Activated CD8-positive, alpha-beta memory T cell treated with anti-CD3 and anti-CD28 coated beads, Interleukin-2, amount 50 U/mL, for 48 hours (primary cell): ENCODE measurements around the gene CCDC127.
"Not testable (repeated sequence)": the region's sequence is repeated elsewhere in the genome, so short reads cannot be mapped to it uniquely, and the experiment has no call there.

ENCODE experiments used
- DNase-seq: peaks from one replicate; pipeline ENCODE4 v3.0.0-alpha.2; 2020

The CCDC127 gene

GRCh38 chr5:233426-233825 lies 15.5 kb upstream of the CCDC127 start:
- DNase-seq, result peak; percentile 10

DNA sequence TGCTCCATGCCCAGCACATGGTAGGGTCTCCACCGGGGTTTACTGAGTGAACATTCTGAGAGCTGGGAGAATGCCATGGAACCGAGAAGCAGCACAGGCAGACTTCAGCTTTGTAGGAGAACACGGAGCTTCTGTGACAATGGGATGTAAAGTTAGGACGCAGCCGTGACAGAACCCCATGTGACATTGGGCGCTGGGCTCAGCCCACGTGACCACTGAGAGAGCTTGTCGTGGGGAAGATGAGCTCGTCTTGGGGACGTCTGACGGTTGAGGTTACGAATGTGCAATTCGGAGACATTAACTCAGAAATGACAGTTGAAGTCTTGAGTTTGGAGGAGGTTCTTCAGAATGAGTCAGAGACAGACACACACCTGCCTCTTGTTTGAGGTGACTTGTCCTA lies 13.7 kb upstream of the CCDC127 start:
- peak; percentile 51 for DNase-seq

- no peak for DNase-seq
These were observed 12.8 kb upstream of the CCDC127 start for GRCh38 chr5:230711-231110.

DNA sequence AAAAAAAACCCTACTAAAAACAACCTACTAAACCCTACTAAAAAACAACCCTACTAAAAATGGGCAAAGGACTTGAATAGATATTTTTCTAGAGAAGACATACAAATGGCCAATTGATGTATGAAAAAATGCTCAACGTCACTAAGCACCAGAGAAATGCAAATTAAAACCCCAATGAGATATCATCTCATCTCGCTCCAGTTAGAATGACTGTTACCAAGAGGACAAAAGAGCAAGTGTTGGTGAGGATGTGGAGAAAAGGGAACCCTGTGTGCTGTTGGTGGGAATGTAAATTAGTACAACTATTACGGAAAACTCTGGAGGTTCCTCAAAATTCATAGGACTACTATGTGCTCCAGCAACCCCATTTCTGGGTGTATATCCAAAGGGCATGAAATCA lies 10.9 kb upstream of the CCDC127 start:
- DNase-seq, result no peak

- DNase-seq, result peak; percentile 18
These were observed 9.4 kb upstream of the CCDC127 start for GRCh38 chr5:227375-227774.

DNA sequence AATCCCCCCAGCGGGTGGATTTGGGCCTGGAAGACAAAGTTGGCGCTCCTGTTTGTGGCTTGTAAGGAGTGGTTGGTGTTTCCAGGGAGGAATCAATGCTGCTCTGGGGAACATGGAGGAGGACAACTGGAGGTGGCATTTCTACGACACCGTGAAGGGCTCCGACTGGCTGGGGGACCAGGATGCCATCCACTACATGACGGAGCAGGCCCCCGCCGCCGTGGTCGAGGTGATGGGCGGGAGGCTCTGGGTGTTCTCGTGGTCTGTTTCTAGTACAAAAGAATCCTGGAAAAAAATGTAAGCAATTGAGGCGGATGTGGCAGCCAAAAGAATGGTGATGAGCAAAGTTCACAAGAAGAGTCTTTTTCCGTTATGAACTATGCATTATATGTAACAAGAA lies 7.4 kb upstream of the CCDC127 start:
- DNase-seq, result peak; percentile 30

DNA sequence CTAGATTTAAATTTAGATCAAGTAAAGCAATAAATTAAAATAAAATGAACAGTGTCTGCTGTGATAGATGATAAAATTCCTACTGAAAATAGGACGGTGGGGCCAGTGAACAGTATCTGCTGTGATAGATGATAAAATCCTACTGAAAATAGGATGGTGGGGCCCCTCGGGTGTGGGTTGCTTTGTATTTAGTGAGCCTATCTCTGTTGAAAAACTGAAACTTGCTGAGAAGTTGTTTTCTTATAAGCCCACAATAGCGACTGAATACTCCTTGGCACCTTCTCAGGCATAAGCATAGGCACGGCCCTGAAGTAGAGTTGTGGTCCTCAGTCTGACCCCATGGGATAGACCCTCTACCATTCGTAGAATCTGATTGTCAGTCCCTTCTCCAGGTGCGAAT lies 5.8 kb upstream of the CCDC127 start:
- DNase-seq, result peak; percentile 33

DNA sequence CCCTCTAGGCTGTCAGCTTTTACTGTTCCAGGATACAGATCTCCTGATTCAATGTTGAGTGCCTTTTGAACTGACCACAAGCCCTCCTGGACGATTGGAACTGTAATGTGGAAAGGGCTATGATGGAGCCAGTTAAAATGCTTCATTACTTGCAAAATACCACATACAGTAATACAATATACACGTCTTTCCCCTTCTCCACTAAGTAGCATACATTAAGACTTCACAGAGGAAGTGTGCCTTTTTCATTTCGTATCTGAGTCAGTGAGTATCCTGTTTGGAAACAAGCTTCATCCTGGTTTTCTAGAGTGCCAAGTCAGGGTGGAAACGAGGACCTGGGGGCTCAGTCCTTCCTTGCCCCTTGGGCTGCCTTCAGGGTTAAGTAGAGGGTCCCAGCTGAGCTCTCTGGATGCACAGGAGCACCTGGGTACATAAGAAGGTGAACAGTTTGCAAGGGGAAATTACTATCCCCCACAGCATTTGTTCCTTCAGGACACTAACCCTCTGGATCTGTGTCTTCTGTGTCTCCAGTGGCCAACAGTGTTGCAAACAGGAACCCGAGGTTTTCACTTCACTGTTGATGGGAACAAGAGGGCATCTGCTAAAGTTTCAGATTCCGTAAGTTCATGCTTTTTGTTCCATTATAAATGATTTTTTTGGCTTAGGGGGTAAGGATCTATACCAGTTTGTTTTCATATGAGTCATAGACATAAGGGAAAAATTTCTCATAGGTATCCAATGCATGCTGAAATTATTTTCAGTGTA lies 5.2 kb upstream of the CCDC127 start:
- peak; percentile 39 for DNase-seq

DNA sequence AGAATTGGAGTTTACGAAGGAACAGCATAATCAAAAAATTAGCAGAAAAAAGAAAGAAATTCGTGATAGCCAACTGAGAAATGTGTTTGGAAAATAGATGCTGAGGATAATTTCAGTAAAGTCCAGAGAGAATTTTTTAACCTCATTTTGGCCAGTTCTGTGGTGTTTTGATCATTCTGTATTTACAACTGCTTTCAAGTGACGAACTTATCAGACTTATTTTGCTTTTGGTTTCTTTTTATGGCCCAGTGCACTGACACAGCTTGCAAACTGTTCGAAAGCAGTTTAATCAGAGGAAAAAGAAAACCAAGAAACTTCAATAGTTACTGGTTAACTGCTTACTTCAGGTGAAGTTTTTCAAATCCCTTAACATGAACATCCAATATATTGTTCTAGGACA lies 2.0 kb upstream of the CCDC127 start:
- no peak for DNase-seq

DNA sequence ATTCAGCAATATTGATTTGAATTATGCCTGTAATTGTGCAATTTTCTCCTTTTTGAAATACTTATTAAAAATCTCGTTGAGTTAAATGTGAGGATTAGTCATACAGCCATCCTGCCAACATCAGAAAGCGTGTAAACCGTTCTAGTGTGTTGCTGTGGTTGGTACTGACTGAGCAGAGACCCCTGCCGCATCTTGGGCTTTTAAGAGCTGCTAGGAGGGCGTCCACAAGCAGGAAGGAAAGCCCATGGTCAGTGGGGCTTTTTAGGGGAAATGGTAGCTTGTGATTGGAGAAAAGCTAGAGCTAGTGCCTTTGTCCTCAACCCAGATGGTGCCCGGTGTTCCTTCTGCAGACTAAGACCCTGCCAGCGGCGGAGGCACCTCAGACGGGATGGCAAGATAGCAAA lies 1.5 kb upstream of the CCDC127 start:
- peak; percentile 56 for DNase-seq

GRCh38 chr5:218457-219291 lies 721 bp upstream of the CCDC127 start:
- DNase-seq, result peak; percentile 67

DNA sequence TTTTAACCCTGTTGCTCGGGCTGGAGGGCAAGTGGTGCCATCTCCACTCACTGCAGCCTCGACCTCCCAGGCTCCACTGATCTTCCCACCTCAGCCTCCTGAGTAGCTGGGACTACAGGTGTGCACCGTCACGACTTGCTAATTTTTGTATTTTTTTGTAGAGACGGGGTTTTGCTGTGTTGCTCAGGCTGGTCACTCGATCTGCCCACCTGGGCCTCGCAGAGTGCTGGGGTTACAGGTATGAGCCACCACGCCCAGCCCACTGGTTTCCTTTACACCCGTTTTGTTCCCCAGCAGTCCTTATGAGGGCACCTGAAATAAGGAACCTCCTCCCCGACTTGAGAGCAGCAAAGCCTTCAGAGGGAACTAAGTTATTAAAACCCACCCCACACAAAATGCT lies 1.9 kb downstream of the CCDC127 start:
- not testable (repeated sequence) for DNase-seq

DNA sequence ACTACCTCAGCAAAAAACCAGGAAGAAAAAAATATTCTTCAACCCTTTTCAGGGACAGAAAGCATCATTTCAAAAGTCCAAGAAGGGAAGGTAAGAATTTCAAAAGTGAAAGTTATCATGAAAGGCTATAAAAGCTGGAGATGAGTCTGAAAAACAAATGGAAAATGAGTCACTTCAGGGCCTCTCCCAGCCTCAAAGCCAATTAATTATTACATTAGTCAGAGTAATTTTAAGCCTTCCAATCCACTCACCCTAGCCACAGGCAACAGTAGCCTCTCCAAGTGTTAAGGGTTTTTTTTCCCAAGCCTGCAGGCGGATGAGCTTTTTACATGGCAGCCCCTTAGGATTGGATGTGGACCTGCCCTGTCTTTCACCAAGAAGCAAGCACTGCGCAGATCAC lies 2.7 kb downstream of the CCDC127 start:
- DNase-seq, result not testable (repeated sequence)

- no peak for DNase-seq
These were observed 4.1 kb downstream of the CCDC127 start for GRCh38 chr5:213803-214395.

- DNase-seq, result no peak
These were observed 9.4 kb downstream of the CCDC127 start for GRCh38 chr5:208449-209114.

GRCh38 chr5:207599-207998 lies 10.4 kb downstream of the CCDC127 start:
- DNase-seq, result no peak

DNA sequence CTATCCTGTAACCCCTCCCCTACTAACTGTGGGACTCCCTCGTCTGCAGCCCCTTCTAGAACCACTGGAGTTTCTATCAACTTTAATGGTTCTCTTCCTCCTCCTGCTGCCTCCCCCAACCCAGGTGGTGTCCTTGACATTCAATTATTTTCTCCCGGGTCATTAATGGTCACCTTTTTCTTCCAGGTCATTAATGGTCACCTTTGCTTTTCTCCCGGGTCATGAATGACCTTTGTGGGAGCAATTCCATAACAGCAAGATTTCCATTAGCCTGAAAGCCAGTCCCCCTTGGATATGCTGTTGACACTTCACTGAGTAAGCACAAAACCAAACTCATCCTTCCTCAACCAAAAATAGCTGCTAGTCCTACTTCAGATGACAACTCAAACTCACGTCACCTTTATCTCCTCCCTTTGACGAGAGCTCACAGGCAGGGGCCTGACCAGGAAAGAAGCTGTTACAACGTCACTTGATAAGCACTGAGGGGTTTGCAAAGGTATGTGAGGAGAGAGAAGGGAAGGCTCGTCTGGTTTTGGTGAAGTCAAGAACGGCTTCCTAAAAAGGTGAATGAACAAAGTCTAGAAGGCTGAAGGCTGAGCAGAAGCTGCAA lies 10.9 kb downstream of the CCDC127 start:
- no peak for DNase-seq

GRCh38 chr5:206406-206805 lies 11.5 kb downstream of the CCDC127 start:
- no peak for DNase-seq

GRCh38 chr5:204966-205670 lies 12.8 kb downstream of the CCDC127 start:
- no peak for DNase-seq

GRCh38 chr5:204462-204861 lies 13.5 kb downstream of the CCDC127 start:
- no peak for DNase-seq

GRCh38 chr5:204001-204400 lies 14.0 kb downstream of the CCDC127 start:
- no peak for DNase-seq

DNA sequence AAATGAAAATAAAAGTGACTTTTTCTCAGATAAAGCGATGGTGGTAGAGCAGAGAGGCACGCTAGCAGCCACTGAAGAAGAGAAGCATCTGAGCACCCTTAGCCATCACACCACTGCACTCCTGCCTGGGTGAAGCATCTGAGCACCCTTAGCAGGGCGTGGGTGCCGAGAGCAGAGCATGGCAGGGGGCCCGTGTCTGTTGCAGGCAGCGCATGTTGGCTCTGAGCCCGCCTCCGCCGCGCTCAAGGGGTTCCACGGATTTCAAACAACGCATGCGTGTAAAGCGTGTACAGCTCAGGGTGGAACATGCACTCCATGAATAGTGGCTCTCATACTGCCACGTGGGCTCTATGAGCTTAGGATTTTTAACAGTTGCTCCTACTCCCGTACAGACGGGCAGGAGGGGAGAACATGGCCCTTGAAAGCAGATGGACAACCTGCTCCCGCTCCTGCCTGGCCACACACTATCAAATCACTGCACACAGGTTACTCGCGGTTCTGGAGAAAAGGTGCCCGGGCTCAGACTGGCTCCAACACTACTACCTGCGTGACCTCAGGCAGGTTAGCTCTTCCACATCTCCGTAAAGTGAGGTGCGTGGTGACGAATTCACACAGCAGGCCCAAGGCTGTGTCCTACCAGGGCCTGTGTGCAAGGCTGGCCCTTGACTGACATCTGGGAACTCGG lies 14.6 kb downstream of the CCDC127 start:
- DNase-seq, result no peak
